A172 (cell line): ENCODE data around the gene BRIX1. TPM values are rescaled to one million over a fixed set of nuclear protein-coding genes. Genes with fewer than 3 reads are reported as not detected.
"Not testable (repeated sequence)": the region's sequence is repeated elsewhere in the genome, so short reads cannot be mapped to it uniquely, and the experiment has no call there.

Source experiments
- DNase-seq: peaks from one replicate; pipeline ENCODE4 v3.0.0-alpha.2; 2015; ENCODE audit warnings: low spot score
- total RNA-seq: library from RNA; depleted of rRNA; stranded (reverse); fragments of >200 nt; shearing (Covaris generic); gene quantifications from 2 replicates; pipeline ENCODE4 v1.2.3, GENCODE V29; 2014; rRNA removed

Gene BRIX1
- total RNA-seq, 1 experiment from 2014 or later: 128 TPM

DNA sequence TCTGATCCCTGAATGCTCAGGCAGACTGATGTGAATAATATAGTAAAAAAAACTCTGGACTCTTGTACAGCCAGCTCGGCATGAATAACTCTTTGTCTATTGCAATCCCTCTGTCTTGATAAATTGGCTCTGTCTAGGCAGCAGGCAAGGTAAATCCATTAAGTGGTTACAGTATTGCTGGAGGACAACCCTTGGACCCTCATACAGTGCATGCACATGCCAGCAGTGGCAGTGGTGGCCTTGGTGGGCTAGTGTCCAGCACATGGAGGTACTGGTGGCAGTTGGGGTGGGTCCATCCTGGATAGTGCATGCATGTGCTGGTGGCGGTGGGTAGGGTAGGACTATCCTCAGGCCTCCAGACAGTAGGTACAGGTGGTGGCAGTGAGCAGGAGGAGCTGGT, 52.7 kb downstream of the BRIX1 start:
- no peak for DNase-seq

DNA sequence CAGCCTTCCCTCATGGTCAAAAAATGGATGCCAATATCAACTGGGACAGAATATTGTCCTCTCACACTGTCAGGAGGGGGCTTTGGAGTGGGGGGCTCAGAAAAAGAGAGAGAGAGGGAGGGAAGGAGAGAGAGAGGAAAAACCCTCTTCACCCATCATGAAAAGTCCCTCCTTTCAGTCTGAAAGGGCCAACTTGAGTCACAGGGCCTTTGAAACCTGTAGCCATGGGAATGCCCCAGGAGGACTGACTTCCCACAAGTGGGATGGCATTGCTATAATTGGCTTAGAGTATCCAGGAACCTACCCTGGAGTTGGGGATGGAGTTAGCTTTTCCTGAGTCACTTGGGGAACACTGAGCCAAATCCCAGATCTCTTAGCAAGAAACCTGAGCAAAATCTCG, 55.0 kb downstream of the BRIX1 start:
- no peak for DNase-seq

DNA sequence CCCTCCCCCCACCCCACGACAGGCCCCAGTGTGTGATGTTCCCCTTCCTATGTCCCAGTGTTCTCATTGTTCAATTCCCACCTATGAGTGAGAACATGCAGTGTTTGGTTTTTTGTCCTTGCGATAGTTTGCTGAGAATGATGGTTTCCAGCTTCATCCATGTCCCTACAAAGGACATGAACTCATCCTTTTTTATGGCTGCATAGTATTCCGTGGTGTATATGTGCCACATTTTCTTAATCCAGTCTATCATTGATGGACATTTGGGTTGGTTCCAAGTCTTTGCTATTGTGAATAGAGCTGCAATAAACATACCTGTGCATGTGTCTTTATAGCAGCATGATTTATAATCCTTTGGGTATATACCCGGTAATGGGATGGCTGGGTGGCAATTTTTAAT, 56.1 kb downstream of the BRIX1 start:
- not testable (repeated sequence) for DNase-seq

Other genes with a start within 250 kb of the BRIX1 start
- not detected in 2 replicates for gene TTC23L, start 76.5 kb upstream of the BRIX1 start, total RNA-seq
- gene RAD1, start 207 bp upstream of the BRIX1 start, total RNA-seq: 35.8 and 40.6 TPM in 2 replicates
- 36.1 and 53.1 TPM in 2 replicates for gene DNAJC21, start 13.8 kb downstream of the BRIX1 start, total RNA-seq
- not detected in 2 replicates for gene AGXT2, start 132.2 kb downstream of the BRIX1 start, total RNA-seq